Esophagus squamous epithelium (tissue), 4 donors: ENCODE results near the gene PPM1L.

Source experiments
- CTCF ChIP-seq, 6 experiments: fragments of 450-650 bp in 4 of 6; fragments of 200-600 bp in 2 of 6; sonication (generic) in 2 of 6; IDR thresholded peaks; one replicate each; pipeline ENCODE4 v1.5.1; 2016 to 2019; ENCODE audit warnings: antibody characterized with exemption in 6 of 6, mild to moderate bottlenecking in 4 of 6, moderate library complexity in 4 of 6
- POLR2A ChIP-seq, 4 donors: fragments of 450-650 bp; IDR thresholded peaks; one replicate each; pipeline ENCODE4 v1.6.1; 2017; ENCODE audit warnings: antibody characterized with exemption in 4 of 4, mild to moderate bottlenecking in 4 of 4, moderate library complexity in 3 of 4

GRCh38 chr3:160828880-160829279 lies 72.8 kb downstream of the PPM1L start:
- TF ChIP-seq CTCF (IDR thresholded peaks at IDR 0.05) (no peak), POLR2A (IDR thresholded peaks at IDR 0.05) (no peak)
